ENCODE data around the gene UMPS. TPM values are rescaled to one million over a fixed set of nuclear protein-coding genes. Genes with fewer than 3 reads are reported as not detected.
A peak's percentile ranks its signal among the peaks of the same experiment; 100 is the strongest.

The UMPS gene
- total RNA-seq, 1 donor from 2014 or later = 22.2 TPM

DNA sequence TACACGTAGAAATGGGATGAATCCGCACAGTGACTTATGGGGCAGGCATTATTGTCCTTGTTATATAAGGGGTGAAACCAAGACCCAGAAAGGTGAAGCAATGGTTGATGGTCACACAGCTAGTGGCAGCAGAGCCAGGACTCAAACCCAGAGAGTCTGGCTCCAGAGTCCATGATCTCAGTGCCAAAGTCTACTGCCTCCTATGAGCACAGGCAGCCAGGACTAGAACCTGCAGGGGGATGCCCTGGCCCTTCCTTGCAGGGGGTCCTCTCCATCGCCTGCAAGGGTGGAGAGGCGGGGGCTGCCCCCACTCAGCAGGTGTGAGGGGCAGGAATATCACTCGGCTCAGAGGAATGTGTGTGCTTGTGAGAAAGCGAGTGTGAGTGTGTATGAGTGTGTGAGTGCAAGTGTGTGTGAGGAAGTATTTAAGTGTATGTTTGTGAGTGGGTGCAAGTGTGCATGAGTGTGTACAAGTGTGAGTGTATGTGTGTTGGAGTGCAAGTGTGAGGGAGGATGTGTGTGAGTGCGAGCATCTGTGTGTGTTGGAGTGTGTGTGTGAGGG lies 44.7 kb downstream of the UMPS start:
- DNase-seq (no peak), ATAC-seq (no peak)
- H3K9me3 ChIP-seq = no peaks in the 10 kb centered on the region
- no peaks in the 10 kb centered on the region for H3K36me3 ChIP-seq
- peak overlapping the region; percentile 51 for H3K27ac ChIP-seq
- intact Hi-C loops (cut with DNase I) = no loop called here
- no peak overlapping the region for H3K4me3 ChIP-seq
- H3K4me1 ChIP-seq = peaks cover 35% of the 10 kb centered on the region
- TF ChIP-seq, protein P1, sequence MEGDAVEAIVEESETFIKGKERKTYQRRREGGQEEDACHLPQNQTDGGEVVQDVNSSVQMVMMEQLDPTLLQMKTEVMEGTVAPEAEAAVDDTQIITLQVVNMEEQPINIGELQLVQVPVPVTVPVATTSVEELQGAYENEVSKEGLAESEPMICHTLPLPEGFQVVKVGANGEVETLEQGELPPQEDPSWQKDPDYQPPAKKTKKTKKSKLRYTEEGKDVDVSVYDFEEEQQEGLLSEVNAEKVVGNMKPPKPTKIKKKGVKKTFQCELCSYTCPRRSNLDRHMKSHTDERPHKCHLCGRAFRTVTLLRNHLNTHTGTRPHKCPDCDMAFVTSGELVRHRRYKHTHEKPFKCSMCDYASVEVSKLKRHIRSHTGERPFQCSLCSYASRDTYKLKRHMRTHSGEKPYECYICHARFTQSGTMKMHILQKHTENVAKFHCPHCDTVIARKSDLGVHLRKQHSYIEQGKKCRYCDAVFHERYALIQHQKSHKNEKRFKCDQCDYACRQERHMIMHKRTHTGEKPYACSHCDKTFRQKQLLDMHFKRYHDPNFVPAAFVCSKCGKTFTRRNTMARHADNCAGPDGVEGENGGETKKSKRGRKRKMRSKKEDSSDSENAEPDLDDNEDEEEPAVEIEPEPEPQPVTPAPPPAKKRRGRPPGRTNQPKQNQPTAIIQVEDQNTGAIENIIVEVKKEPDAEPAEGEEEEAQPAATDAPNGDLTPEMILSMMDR (IDR thresholded peaks at IDR 0.05) = no peak
- no peaks in the 10 kb centered on the region for H3K27me3 ChIP-seq

DNA sequence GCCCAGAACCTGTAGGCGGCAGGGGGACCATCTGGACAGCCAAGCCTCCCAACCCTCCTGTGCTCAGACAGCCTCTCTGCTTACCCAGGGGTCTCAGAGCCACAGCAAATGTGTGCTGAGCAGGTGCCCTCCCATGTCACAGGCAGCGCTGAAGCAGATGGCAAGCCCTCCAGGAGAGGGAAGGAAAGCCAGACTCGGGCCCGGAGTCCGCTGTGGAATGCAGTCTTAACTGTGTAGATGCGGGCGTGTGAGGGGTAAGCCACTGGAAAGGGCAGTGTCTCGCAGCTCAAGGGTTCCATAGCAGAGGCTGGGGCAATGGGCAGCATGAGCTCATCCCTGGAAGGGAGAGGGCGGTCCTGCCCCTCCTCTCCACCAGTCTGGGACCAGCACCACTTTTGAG lies 45.6 kb downstream of the UMPS start:
- ATAC-seq = no peak

DNA sequence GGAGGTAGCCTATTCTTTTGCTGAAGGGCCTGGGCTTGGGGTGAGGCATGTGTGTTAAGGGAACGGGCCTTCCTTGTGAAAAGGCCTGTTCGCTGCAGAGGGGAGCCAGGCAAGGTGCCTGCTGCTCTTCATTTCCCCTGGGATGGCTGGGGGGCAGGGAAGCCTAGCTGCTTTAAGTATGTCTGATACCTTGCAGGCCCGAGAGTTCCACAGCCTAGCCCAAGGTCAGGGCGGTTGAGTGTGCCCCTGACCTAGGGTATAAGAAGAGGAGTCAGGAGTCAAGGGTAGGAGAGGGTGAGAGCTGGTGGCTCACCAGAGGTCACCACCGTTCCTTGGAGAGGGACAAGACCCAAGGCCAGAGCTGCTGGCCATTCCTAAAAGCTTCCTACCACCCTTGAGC lies 46.6 kb downstream of the UMPS start:
- DNase-seq = no peak
- TF ChIP-seq, protein P1 (IDR thresholded peaks at IDR 0.05) = no peak
- no peaks in the 10 kb centered on the region for H3K36me3 ChIP-seq
- no peak overlapping the region for H3K4me3 ChIP-seq
- peaks cover 49% of the 10 kb centered on the region for H3K4me1 ChIP-seq
- intact Hi-C loops (cut with DNase I) = no loop called here
- H3K27me3 ChIP-seq = no peaks in the 10 kb centered on the region
- H3K27ac ChIP-seq = no peak overlapping the region
- ATAC-seq = no peak
- H3K9me3 ChIP-seq = no peaks in the 10 kb centered on the region

More for the DNA sequence above, 45.6 kb downstream of the UMPS start:
- Histone ChIP-seq H3K27ac (no peak overlapping the region), H3K4me1 (peaks cover 44% of the 10 kb centered on the region), H3K36me3 (no peaks in the 10 kb centered on the region), H3K9me3 (no peaks in the 10 kb centered on the region), H3K27me3 (no peaks in the 10 kb centered on the region), H3K4me3 (no peak overlapping the region)
- TF ChIP-seq, protein P1 (IDR thresholded peaks at IDR 0.05) = no peak
- intact Hi-C loops (cut with DNase I) = no loop called here
- DNase-seq = no peak

DNA sequence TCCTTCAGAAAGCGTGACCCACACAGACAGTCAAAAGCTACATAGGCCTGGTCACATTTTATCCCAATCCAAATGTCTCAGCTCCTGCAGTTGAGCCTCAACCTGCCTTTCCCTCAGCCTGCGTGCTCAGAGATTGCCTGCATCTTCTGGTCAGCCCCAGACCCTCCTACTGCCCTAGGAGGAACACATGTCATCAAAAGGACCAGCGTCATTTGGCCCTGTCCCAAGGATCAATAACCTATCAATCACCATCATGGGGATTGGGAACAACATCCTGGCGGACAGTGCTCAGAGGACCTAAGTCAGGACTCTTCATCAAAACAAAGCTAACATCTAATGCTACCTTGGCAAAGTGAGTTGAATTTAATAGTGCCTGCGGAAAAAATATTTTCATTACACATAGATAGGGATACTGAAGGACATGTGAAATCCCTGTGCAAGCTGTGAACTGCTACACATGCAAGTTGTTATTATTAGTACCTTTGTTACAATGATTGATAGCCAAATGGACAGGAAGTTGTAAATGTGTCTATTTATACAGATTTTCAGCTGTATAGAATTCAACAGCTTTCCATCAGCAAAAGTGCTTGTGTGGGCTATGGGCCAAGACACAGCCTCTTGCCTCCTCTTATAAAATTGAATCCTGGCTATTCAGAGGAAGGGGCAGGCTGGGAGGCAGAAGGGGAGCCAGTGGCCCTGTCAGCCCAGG lies 47.7 kb downstream of the UMPS start:
- no peak overlapping the region for H3K27ac ChIP-seq
- no peak overlapping the region for H3K4me3 ChIP-seq
- TF ChIP-seq, protein P1 (IDR thresholded peaks at IDR 0.05) = no peak
- ATAC-seq = no peak
- H3K36me3 ChIP-seq = no peaks in the 10 kb centered on the region
- no peak for DNase-seq
- H3K4me1 ChIP-seq = peaks cover 39% of the 10 kb centered on the region
- intact Hi-C loops (cut with DNase I) = no loop called here
- no peaks in the 10 kb centered on the region for H3K27me3 ChIP-seq
- H3K9me3 ChIP-seq = no peaks in the 10 kb centered on the region

DNA sequence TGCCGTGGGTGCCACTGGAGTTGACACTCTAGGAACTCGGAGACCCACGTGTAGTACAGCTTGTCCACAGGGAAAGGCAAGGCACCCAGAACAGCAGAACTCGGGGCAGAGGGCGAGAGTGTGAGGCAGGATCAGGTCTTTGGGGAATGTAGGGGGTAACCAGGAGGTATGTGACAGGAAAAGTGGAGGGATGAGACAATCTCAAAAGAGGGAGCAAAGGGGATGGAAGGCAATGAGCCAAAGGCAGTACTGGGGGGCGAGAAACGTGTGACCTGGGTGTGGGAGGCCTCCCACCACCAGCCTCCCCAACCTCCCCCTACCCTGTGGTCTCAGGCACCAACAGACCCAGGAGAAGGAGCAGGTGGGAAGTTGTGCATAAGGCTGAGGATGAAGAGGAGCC lies 48.9 kb downstream of the UMPS start:
- no peaks in the 10 kb centered on the region for H3K27me3 ChIP-seq
- no peak for DNase-seq
- intact Hi-C loops (cut with DNase I) = no loop called here
- H3K4me1 ChIP-seq = peaks cover 30% of the 10 kb centered on the region
- no peak overlapping the region for H3K4me3 ChIP-seq
- TF ChIP-seq, protein P1 (IDR thresholded peaks at IDR 0.05) = no peak
- H3K27ac ChIP-seq = no peak overlapping the region
- H3K9me3 ChIP-seq = no peaks in the 10 kb centered on the region
- no peaks in the 10 kb centered on the region for H3K36me3 ChIP-seq
- no peak for ATAC-seq
